ENCODE data around the gene CASP10.

GRCh38 chr2:201263779-201264178, 80.8 kb downstream of the CASP10 start:
- TF ChIP-seq CTCF (IDR thresholded peaks at IDR 0.05) (no peak), EZH2 (IDR thresholded peaks at IDR 0.05; ENCODE audit: borderline replicate concordance, insufficient read depth, low read depth, low read length, poor library complexity, severe bottlenecking) (no peak)
